Heart right ventricle (tissue), 16 donors: Measurements from ENCODE around the gene MBIP. TPM values are rescaled to one million over a fixed set of nuclear protein-coding genes. Genes with fewer than 3 reads are reported as not detected.

Experiments
- ATAC-seq, 8 donors: fragments of 200-7000 bp; cut with Tn5 transposase; one replicate each; pipeline ENCODE4 v1.9.1; 2020; ENCODE audit warnings: mild to moderate bottlenecking in 8 of 8, moderate library complexity in 8 of 8, moderate number of reproducible peaks in 1 of 8
- DNase-seq, 2 donors: peaks; one replicate each; pipeline ENCODE4 v3.0.0-alpha.2; 2020
- H3K27ac ChIP-seq, 10 donors: fragments of 200-600 bp; sonication (generic) in 2 of 10; one replicate each; pipeline versions ENCODE4 v1.5.0 to v1.8.0; 2020 to 2022; ENCODE audit warnings: mild to moderate bottlenecking in 3 of 10
- H3K27me3 ChIP-seq, 7 donors: fragments of 200-600 bp; one replicate each; pipeline ENCODE4 v1.8.0; 2021 to 2022; ENCODE audit warnings: mild to moderate bottlenecking in 2 of 7
- H3K36me3 ChIP-seq, 9 donors: fragments of 200-600 bp; sonication (generic) in 1 of 9; one replicate each; pipeline versions ENCODE4 v1.5.0 to v1.8.0; 2020 to 2022; ENCODE audit warnings: mild to moderate bottlenecking in 2 of 9
- H3K4me1 ChIP-seq, 9 donors: fragments of 200-600 bp; sonication (generic) in 1 of 9; one replicate each; pipeline versions ENCODE4 v1.5.0 to v1.8.0; 2020 to 2022; ENCODE audit warnings: mild to moderate bottlenecking in 4 of 9
- H3K4me3 ChIP-seq, 10 donors: fragments of 200-600 bp; sonication (generic) in 2 of 10; one replicate each; pipeline versions ENCODE4 v1.5.0 to v1.8.0; 2020 to 2022; ENCODE audit warnings: mild to moderate bottlenecking in 7 of 10, moderate library complexity in 2 of 10
- H3K9me3 ChIP-seq, 11 donors: fragments of 200-600 bp in 10 of 11; sonication (generic) in 2 of 11; one replicate each; pipeline versions ENCODE4 v1.5.0 to v1.8.0; 2013 to 2022; ENCODE audit warnings: mild to moderate bottlenecking in 2 of 11, control low read depth in 1 of 11, moderate library complexity in 1 of 11
- CTCF ChIP-seq, 9 donors: fragments of 200-600 bp; sonication (generic) in 2 of 9; IDR thresholded peaks; one replicate each; pipeline versions ENCODE4 v1.5.0 to v1.8.0; 2021 to 2022; ENCODE audit warnings: antibody characterized with exemption in 9 of 9, mild to moderate bottlenecking in 5 of 9, moderate library complexity in 1 of 9
- WGBS, 2 donors: extraction: QIAGEN DNeasy Blood & Tissue Kit; methylation state at CpG; one replicate each; pipeline ENCODE4 v1.1.7; 2013; ENCODE audit warnings: inconsistent platforms in 1 of 2; 5-methylcytosine and 5-hydroxymethylcytosine counted together
- intact Hi-C, 10 donors: fragments of 100-400 bp; cut with DNase I; formaldehyde crosslinking; loops; one replicate each; pipeline versions ENCODE4 v1.11.1 to v1.14.2; 2022
- polyA plus RNA-seq, 2 donors: library from polyadenylated mRNA; stranded (reverse); fragments of 200-250 nt; gene quantifications; one replicate each; pipeline ENCODE4 v1.2.3, GENCODE V29; 2013
- total RNA-seq, 10 donors: library from RNA; stranded (reverse); fragmentation: NEBNext Ultra II Directional in 3 of 10; extraction: Animal tissue kit (Norgen Biotek cat#: 25700) in 3 of 10; gene quantifications; one replicate each; pipeline versions ENCODE4 v1.2.1 to v1.2.4, GENCODE V29; 2021 to 2023
- donor health status: Arrhythmogenic right ventricular cardiomyopathy.
- donor health status: ischemic (EF 13 %, LVEDD 7.1; RV severe dilation, severe dysfunction).
- donor health status: healthy with polysubstance abuse.
- donor health status: DM: no; HTN: yes; CAD: no.
- donor health status: DM: no; HTN: no; CAD: no.
- donor health status: ischemic (EF 25% LVEDD 6.9; RV normal size, moderate dysfunction).
- donor health status: ischemic (EF 25% LVEDD 5.7; RV mildly dilated, moderate dysfunction).
- donor health status: healthy.
- donor health status: DM: yes; HTN: yes; CAD: no.
- donor health status: Ischemic cardiomyopathy.
- donor health status: ischemic (EF 35%, LVEDD 5.7; RV mildly dilated, moderate dysfunction).
- donor health status: nonischemic (EF 11% LVEDD 7.7; RV severe dilation, severe dysfunction).
- donor health status: DM: yes; HTN: yes; CAD: no.
- donor health status: PGD.
- donor health status: ischemic (EF 29% LVEDD 5.4; RV normal size, mild dysfunction).
- donor health status: nonischemic (EF 23%, LVEDD 6.1; RV moderate dilation, normal function).

Gene MBIP
- total and polyA plus RNA-seq, 12 donors: 8.2 to 15.1 (median 10.2) TPM

GRCh38 chr14:36256126-36256801, 64.2 kb downstream of the MBIP start:
- no peak for DNase-seq
- TF ChIP-seq CTCF (IDR thresholded peaks at IDR 0.05): no peak
- ATAC-seq: peak in 3 of 8 donors; percentile 50 to 74 (median 58)
- no peaks in the 10 kb centered on the region for H3K36me3 ChIP-seq
- H3K4me1 ChIP-seq: peaks cover 0 to 4% (median 0%) of the 10 kb centered on the region in 9 donors
- H3K27me3 ChIP-seq: peaks cover 0 to 11% (median 3%) of the 10 kb centered on the region in 7 donors
- WGBS, 2 donors: 48 to 66% methylated on average over 7 of the region's 7 CpGs
- no peak overlapping the region for H3K27ac ChIP-seq
- no peaks in the 10 kb centered on the region for H3K9me3 ChIP-seq
- intact Hi-C loops: no loop called here
- no peak overlapping the region for H3K4me3 ChIP-seq

GRCh38 chr14:36254020-36254624, 66.3 kb downstream of the MBIP start:
- H3K9me3 ChIP-seq: peaks cover 0 to 9% (median 0%) of the 10 kb centered on the region in 11 donors
- H3K4me3 ChIP-seq: no peak overlapping the region
- no peak for TF ChIP-seq CTCF (IDR thresholded peaks at IDR 0.05)
- intact Hi-C loops: no loop called here
- WGBS, 2 donors: 60 to 62% methylated on average over 8 of the region's 8 CpGs
- no peak for ATAC-seq
- peaks cover 0 to 4% (median 0%) of the 10 kb centered on the region in 9 donors for H3K4me1 ChIP-seq
- no peak for DNase-seq
- peaks cover 0 to 9% (median 0%) of the 10 kb centered on the region in 7 donors for H3K27me3 ChIP-seq
- H3K36me3 ChIP-seq: no peaks in the 10 kb centered on the region
- H3K27ac ChIP-seq: no peak overlapping the region

Other genes starting within 250 kb of the MBIP start
- not detected for gene PTCSC3, start 143.9 kb downstream of the MBIP start, total RNA-seq
- gene PTCSC3, start 143.9 kb downstream of the MBIP start, polyA plus RNA-seq: not detected
- not detected for gene NKX2-1, start 199.6 kb upstream of the MBIP start, total RNA-seq
- not detected for gene NKX2-1, start 199.6 kb upstream of the MBIP start, polyA plus RNA-seq